NOMO-1 treated with DMSO at 0.1 percent for 48 hours (cell line): ENCODE measurements around the gene XYLT1.

ENCODE experiments used
- DNase-seq: peaks from one replicate; lab custom pipeline; 2025; ENCODE audit not compliant: unreplicated experiment; lab: John Stamatoyannopoulos, UW

The XYLT1 gene

DNA sequence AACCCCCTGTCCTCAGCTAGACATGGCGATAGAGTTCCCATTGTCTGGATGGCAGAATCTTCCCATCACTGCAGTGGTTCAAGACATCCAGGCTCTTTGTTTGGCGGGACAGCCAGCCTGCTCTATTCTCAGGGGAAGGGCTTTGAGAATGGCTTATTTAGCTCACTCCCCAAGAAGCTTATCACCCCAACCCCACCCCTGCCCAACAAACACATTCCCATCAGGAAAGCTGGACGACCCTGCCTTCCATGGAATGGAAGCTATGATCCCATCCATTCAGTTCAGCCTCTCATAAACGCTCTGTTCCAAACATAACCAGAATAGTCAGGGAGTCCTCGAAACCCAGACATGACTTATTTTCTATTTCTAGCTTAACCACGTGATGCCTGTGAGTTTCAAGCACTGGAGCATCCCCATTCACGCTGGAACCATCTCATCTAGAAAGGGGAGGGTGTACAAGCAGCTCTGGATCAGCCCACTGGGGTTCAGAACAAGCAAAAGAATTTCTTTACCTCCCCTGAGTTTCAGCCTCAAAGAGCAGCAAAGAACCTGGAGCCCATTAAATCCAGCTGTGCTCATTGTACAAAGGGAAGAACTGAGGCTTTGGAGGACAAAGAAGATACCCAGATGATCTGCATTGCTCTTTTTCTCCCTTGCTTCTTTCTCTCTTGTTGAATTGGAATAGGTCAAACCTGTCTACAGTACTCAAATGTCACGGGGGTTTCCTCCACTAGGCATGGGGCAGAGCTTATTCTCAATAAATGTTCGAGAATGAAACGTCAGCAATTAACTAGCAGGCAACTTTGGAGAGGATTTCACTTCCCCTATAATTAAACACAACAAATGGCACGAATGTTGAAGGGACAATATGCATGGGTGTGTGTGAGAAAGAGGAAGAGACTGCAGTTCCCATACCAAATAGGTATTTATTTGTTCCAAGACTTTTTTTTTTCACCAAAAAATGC lies 93.1 kb downstream of the XYLT1 start:
- peak; percentile 96 for DNase-seq

DNA sequence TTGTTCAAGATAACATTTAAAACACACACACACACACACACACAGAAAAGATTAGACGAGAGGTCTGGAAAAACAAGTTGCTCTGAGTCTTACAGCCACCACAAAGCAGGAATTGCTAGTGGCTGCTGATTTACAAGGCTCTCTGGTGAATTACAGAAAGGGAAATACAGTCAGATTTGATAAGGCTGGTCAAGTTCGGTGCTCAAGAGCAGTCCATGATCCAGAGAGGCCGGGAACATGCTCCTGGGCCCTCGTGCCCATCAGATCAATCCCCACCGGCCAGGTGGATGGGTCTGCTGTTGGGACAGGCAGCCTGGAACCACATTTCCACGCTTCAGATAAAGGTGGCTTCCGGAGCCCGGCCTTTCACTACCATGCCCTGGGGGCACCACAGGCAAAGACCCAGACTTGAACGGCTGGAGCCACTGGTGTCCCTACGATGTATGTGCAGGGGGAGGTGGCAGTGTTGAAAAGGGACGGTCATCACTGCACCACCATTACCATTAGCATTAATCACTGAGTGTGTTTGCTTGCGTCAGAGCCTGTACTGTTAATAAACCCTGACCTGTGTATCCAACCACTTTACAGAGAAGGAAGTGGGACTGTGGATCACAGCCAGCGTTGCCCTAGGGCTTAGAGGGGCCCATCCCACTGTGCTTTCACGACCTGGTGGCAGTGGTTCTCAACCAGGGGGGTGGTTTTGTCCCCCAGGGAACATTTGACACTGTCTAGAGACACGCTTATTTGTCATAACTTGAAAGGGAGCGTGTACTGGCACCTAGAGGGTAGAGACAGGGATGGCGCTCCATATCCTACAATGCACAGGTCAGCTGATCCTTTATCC lies 95.1 kb downstream of the XYLT1 start:
- DNase-seq, result peak; percentile 41

DNA sequence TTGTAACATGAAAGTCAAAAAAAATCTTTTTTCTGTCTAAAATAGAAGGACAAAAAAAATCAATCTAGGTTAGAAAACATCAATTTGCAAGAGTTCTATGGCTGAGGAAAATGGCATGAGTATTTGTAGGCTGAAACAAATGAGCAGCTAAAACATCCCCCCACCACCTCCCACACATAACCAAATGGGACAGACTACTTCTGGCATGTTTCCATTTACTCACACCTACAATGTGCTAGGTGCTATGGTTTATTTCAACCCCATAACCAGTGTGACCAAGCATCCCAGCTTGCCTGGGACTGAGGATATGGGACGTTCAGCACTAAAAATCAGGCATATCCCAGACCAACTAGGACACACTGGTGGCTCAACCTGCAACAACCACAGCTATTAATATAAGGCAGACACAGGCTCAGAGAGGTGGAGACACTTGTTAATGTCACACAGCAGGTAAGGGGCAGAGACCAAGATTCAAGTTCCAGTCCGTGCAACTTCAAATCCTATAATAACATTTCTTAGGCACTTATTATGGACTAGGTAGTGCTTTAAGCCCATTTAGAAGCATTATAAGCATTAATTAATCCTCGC lies 96.0 kb downstream of the XYLT1 start:
- no peak for DNase-seq

DNA sequence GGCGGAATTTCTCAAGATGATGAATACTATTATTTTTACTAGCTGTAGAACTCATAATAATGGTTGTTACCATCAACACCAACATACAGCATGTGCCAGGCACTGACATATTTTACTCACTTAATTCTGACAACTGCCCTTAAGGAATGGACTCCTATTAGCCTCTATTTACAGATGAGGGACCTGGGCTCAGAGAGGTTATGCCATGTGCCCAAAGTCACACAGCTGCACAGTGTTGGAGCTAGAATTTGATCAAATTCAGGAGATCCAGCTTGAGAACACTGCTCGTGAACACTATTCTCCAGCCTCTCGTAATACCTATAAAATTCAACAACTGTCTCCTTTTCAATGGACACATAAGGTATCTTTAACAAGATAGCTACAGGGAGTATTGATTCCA lies 97.2 kb downstream of the XYLT1 start:
- no peak for DNase-seq

DNA sequence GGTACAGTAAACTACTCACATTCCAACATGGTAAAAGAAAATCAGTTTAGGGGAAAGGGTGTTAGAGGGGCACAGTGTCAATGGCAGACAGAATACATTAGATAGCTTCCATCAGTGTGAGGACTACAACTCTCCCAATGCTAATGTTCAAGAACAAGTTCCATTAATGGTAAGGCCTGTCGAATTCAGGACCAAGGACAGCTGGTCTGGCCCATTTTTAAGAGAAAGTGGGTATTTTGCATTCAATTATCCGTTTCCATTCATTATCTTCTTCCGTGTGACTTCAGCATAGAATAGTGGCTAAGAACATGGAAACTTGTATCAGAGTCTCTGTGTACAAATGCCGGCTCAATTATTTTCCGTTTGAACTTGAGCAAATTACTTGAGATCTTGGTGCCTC lies 98.4 kb downstream of the XYLT1 start:
- no peak for DNase-seq

DNA sequence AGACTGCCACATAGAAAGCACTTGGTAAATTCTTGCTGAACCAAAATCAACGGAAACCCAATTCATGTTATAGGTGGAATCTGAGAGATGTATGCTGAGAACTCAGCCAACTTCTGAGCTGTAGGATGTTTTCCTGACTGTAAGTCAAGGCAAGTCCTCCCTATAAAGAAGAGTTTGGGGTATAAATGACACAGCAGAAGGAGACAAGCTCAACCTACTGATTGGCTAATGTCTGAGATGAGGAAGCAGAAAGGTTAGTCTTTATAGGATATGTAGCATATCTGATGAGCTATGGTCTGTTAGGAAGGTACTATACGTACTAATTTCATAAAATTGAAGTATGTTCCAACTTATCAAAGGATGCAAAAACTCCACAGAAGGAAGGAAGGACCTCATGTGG lies 99.5 kb downstream of the XYLT1 start:
- peak; percentile 33 for DNase-seq

DNA sequence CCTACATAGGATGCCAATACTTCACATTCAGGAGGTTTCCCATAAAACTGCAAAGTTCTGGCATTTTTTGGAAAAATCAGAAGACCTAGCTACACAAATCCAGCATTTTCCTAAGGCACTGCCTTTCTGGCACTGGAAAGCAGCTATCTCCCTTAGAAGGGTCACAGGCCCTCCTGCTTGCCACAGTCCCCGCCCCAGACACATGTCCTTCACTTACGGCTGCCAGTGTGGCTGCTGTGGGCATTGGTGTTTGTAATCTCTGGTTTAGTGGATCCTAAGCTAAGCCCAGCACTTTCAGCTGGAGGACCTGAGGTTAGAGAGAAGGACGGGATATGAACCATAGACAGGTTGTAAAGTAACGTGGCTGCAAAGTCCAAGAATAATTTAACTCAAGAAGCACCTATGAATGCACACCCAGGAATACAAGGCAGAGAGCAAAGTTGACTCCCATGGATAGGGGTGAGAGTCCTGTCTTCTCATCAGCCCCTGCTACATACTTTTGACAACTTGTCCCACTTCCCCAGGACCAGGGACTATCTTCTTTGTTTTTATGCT lies 100.0 kb downstream of the XYLT1 start:
- no peak for DNase-seq

DNA sequence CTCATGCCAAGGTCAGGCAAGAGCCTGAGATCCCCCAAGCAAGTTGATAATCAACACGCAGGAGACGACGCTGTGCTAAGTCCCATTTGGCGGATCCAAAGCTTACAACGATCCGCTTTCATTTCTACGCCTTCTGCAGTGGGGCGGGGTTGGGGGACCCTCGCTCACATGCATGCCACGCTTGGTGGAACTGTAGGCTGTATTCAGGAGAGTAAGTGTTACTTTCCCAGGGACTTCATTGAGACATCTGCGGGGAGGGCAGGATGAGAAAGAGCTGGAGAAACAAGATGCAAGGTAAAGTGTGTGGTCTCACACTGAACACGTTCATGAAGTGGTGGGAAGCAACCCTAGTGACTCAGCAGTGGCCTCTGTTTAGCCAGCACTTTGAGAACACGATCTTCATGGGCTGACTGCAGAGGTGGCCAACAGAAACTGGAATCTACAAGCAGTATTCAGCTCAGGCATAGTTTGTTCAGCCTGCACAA lies 100.5 kb downstream of the XYLT1 start:
- DNase-seq, result peak; percentile 26

DNA sequence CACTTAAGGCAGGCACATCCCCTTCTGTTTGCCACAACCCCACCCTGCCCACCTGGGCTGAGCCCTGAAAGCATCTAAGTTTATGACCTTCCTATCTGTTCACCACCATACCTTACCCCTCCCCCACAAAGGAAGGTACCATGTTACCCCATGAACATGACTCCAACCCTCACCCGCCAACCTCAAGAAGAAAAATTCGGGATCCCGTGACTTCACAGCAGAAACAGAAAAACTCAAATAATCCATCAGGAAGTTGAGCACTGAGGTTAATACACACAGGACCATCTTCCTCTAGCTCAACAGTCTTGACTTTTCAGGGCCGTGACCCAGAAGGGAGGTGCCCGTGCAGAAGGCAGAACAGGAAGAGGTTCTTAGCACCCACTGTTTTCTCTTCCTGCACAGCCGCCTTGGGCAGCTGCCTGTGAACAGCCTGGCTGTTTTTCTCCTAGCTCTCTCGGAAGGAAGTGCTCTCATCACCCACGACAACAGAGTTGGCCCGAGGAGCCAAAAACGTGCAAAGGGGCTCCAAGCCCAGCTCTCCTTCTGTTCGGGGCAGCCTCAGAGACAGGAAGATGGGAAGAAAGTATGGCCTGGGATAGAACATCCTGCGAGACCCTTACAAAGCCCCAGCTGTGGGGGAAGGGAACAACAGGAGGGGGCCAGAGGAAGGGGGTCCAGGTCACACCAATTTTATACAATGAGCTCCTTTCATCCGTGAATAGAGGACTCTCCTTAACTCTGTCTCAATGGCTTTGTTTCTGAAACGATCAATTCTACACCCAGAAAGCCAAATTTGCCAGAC lies 101.1 kb downstream of the XYLT1 start:
- DNase-seq, result peak; percentile 63

DNA sequence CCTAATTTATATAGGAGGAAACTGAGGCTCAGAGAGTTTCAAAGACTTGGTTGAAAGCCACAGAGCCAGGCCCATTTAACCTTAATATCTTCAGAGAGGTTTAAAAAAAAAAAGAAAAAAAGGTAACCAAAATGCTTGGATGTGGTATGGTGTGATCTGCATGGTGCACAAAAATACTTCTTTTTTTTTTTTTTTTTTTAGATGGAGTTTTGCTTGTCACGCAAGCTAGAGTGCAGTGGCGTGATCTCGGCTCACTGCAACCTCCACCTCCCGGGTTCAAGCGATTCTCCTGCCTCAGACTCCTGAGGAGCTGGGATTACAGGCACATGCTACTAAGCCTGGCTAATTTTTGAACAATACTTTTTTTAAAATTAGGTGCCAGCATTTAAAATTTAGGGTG lies 101.8 kb downstream of the XYLT1 start:
- no peak for DNase-seq

DNA sequence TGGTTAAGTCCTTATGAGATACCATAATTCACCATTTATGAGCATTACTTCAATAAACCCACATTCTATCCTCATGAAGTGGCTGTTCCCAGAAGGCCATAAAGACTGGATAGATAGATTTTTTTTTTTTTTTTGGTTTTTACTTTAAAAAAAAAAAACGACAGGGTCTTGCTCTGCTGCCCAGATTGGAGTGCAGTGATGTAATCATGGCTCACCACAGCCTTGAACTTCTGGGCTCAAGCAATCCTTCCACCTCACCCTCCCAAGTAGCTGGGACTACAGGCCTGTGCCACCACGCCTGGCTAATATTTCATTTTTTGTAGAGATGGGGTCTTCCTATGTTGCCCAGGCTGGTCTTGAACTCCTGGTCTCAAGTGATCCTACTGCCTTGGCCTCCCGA lies 102.3 kb downstream of the XYLT1 start:
- DNase-seq, result no peak

DNA sequence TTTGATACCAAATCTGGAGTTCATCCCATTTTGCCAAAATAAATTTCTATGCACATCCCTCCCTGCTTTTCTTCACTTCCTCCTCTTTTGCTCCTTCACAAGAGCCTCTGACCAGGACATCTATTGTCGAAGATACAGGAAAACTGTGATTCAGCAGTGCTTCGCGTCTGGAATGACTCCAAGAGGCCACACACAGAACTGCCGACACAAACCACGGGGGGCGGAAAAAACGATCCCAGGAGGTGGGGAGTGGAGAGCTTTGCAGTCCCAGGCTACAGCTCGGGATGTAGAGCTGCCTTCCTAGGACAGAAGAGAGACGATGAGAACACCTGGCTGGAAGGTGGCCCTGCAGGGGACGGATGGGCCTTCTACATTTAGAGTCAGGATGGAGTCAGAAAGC lies 102.8 kb downstream of the XYLT1 start:
- no peak for DNase-seq

DNA sequence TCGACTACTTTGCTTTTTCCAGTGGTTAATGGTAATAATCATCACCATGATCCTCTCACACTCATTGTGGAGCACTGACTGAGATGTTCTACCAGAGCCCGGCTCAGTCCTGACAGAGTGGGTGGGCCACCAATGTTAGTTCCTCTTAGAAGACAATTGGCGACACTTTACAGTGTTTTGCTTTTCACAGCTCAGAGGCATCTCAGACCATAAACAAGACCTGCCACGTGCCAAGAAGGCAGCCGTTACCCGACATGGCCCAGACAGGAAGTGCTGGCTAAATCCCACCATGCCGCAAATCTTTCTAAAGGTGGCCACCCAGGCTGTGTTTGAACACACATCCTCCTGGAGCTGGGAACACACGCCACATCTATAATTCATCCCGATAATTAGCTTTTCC lies 103.7 kb downstream of the XYLT1 start:
- peak; percentile 70 for DNase-seq

DNA sequence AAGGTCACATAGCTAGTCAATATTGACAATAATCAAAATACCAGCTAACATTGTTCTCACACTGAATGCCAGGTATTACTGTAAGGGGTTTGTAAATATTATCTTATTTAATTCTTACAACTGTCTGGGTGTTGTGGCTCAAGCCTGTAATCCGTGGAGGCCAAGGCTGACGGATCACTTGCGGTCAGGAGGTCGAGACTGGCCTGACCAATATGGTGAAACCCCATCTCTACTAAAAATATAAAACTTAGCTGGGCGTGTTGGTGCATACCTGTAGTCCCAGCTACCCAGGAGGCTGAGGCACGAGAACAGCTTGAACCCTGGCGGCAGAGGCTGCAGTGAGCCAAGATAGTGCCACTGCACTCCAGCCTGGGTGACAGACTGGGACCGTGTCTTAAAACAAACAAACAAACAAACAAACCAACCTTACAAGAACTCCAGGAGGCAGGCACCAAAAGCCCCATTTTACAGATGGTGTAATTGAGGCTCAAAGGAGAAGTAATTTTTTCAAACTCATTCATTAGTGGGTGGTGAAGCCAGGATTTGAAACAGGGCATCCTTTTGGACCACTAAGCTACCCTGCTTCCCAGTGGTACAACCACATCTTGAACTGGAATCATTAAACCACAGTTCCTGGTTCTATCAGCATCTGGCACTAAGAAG lies 104.3 kb downstream of the XYLT1 start:
- DNase-seq, result no peak

DNA sequence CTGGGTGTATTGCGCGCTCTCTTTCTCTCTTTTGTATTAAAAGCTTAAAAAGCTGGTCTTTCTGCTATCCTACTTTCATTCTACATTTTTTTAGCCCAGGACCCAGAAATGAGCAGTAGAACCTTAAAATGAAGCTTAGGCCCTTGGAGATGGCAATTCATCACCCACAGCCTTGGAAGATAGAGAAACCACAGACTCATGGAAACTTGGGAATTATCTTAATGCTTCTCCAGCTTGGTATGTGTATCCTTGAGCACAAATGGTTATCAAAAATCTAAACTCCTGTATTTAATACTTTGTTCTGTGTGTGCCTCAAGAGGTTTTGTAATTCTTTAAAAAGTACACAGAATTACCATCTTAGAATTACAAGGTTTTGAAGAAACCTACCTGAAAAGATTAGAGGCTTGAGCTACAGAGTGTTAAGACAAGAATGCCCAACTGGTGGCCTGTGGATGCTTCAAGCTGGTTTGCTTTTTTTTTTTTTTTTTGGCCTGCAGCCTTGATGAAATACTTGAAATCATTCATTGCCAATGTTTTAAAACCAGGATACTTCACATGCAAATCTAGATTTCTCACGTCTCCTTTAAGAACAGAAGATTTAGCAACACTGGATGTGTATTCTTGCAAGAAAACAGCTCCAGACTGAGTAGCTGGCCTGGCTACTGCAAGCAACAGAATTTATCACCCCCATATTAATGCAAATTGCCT lies 105.0 kb downstream of the XYLT1 start:
- no peak for DNase-seq

DNA sequence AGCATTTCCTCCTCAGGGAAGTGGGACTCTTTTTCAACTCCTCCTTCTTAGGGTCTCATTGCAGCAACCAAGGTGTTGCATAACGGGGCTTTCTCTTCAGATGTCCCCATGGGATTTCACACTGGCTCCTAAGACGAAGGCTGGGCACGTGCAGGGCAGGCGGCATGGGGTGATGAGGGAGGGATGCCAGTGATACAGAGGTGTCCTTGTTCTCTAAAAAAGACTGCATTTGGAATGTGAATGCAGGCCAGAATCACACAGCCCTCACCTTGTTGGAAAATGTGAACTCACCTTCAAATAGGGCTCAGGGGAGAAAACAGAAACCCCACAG lies 105.6 kb downstream of the XYLT1 start:
- DNase-seq, result no peak

DNA sequence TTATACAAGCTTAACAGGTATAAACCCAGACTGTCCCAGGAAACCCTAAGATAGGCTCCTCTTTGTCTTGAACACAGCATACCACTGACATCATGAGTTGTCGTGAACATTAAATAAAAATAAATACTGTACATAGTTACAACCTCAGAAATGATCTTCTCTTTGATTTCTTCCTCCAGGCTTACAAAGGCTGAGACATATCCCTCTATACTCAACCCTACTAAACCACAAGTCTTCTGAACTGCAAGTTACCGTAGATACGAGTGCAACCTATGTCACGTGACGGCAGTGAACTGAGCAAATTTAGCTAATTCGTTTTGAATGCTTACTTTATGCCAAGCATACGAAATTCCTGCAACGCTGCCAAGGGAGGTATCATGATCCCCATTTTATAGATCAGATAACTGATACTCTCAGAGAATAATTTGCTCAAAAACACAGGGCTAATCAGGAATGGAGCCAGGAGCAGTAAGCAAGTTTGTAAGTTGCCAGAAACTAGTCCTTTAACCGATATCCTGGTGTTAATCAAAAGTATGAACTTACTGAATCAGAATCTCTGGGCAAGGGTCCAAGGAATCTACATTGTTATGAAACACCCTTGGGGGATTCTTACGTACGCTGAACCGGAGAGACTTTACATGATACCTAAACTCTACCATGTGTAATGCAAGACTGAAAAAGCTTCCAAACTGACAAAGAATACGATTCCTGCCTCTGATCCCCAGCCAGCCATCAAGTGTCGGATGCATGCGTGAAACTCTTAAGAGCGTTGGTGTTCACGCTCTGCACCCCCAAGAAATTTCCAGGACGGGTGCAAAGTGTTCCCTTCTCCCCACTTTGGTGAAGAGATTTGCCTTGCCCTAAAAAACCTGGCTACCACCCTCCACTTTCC lies 106.2 kb downstream of the XYLT1 start:
- no peak for DNase-seq

DNA sequence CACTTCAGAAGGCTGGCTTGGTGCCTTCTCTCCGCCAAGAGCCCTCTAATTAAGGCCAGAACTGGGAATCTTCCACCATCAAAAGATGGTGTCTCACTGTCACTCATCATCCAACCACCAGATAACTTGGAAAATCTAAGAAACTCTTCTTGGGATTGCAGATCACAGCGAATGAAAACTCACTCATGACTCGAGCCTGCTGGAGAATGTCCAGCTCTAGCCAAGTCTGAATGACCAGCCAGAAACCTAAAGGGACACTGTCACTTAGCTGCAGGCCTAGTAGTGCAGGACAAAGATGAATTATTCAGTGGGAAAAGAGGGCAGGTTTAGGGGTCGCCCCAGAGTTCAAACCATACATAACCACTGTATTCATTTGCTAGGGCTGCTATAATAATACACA lies 107.8 kb downstream of the XYLT1 start:
- no peak for DNase-seq
